HepG2 (cell line): Measurements from ENCODE around the gene PRM2. TPM values are rescaled to one million over a fixed set of nuclear protein-coding genes. Genes with fewer than 3 reads are reported as not detected.

ENCODE experiments used
- AGO1 ChIP-seq: fragments of 200-400 bp; formaldehyde crosslinking; IDR thresholded peaks from 2 replicates; pipeline ENCODE4 v1.6.1; 2017; ENCODE audit warnings: mild to moderate bottlenecking, low read depth, low read length, moderate library complexity; ENCODE audit not compliant: poor library complexity, severe bottlenecking
- ATF1 ChIP-seq: IDR thresholded peaks from 2 replicates; pipeline ENCODE4 v1.6.1; 2016; ENCODE audit warnings: mild to moderate bottlenecking, control low read depth
- ETS1 ChIP-seq: sonication (generic); formaldehyde crosslinking; IDR thresholded peaks from 2 replicates; pipeline ENCODE4 v1.4.0; 2020; ENCODE audit warnings: missing genetic modification reagents
- GLI4 ChIP-seq: sonication (generic); formaldehyde crosslinking; IDR thresholded peaks from 2 replicates; pipeline ENCODE4 v1.5.1; 2020; ENCODE audit warnings: missing genetic modification reagents, mild to moderate bottlenecking, moderate library complexity, borderline replicate concordance
- MIXL1 ChIP-seq: IDR thresholded peaks from 2 replicates; pipeline ENCODE4 v1.6.1; 2016
- NAIF1 ChIP-seq: sonication (generic); formaldehyde crosslinking; IDR thresholded peaks from 2 replicates; pipeline ENCODE4 v1.5.0; 2020; ENCODE audit warnings: mild to moderate bottlenecking, missing genetic modification reagents, borderline replicate concordance
- RFX1 ChIP-seq: fragments of 450-650 bp; IDR thresholded peaks from 2 replicates; pipeline ENCODE4 v1.6.1; 2017
- RNF219 ChIP-seq: sonication (generic); formaldehyde crosslinking; IDR thresholded peaks from 2 replicates; pipeline ENCODE4 v1.5.0; 2020; ENCODE audit warnings: mild to moderate bottlenecking, missing genetic modification reagents
- SKI ChIP-seq: fragments of 450-650 bp; IDR thresholded peaks from one replicate; pipeline ENCODE4 v1.6.1; 2018; ENCODE audit warnings: mild to moderate bottlenecking; ENCODE audit not compliant: partially characterized antibody
- SP2 ChIP-seq: sonication (generic); formaldehyde crosslinking; IDR thresholded peaks from 2 replicates; pipeline ENCODE4 v1.5.1; 2020; ENCODE audit warnings: mild to moderate bottlenecking, missing genetic modification reagents
- SRSF9 ChIP-seq: fragments of 200-400 bp; formaldehyde crosslinking; IDR thresholded peaks from 2 replicates; pipeline ENCODE4 v1.6.1; 2018; ENCODE audit warnings: borderline replicate concordance, mild to moderate bottlenecking, low read depth, low read length; ENCODE audit not compliant: insufficient read depth, poor library complexity, severe bottlenecking
- U2AF2 ChIP-seq: fragments of 200-400 bp; formaldehyde crosslinking; IDR thresholded peaks from 2 replicates; pipeline ENCODE4 v1.6.1; 2017; ENCODE audit warnings: low read depth, mild to moderate bottlenecking, low read length
- ZBTB14 ChIP-seq: sonication (generic); formaldehyde crosslinking; IDR thresholded peaks from 2 replicates; pipeline ENCODE4 v1.4.0; 2020; ENCODE audit warnings: missing genetic modification reagents
- ZBTB46 ChIP-seq: sonication (generic); formaldehyde crosslinking; IDR thresholded peaks from 2 replicates; pipeline ENCODE4 v1.4.0; 2020; ENCODE audit warnings: mild to moderate bottlenecking, missing genetic modification reagents, borderline replicate concordance
- ZNF17 ChIP-seq: sonication (generic); formaldehyde crosslinking; IDR thresholded peaks from 2 replicates; pipeline ENCODE4 v1.5.0; 2020; ENCODE audit warnings: mild to moderate bottlenecking, missing genetic modification reagents
- ZNF205 ChIP-seq: IDR thresholded peaks from 2 replicates; pipeline ENCODE4 v1.6.1; 2018; ENCODE audit warnings: missing biosample characterization, missing genetic modification reagents
- ZNF317 ChIP-seq: sonication (generic); formaldehyde crosslinking; IDR thresholded peaks from 2 replicates; pipeline ENCODE4 v1.5.0; 2020; ENCODE audit warnings: mild to moderate bottlenecking, missing genetic modification reagents
- ZNF558 ChIP-seq: sonication (generic); formaldehyde crosslinking; IDR thresholded peaks from 2 replicates; pipeline ENCODE4 v1.9.0; 2022; ENCODE audit warnings: mild to moderate bottlenecking, missing genetic modification reagents, borderline replicate concordance
- ZNF570 ChIP-seq: sonication (generic); formaldehyde crosslinking; IDR thresholded peaks from 2 replicates; pipeline ENCODE4 v1.4.0; 2020; ENCODE audit warnings: mild to moderate bottlenecking, missing genetic modification reagents, borderline replicate concordance
- ZNF780A ChIP-seq: sonication (generic); formaldehyde crosslinking; IDR thresholded peaks from 2 replicates; pipeline ENCODE4 v1.8.0; 2022; ENCODE audit warnings: mild to moderate bottlenecking, missing genetic modification reagents, moderate library complexity
- ZSCAN21 ChIP-seq: sonication (generic); formaldehyde crosslinking; IDR thresholded peaks from 2 replicates; pipeline ENCODE4 v1.8.0; 2022; ENCODE audit warnings: mild to moderate bottlenecking, missing genetic modification reagents, moderate library complexity, borderline replicate concordance
- polyA plus RNA-seq, 8 experiments: library from polyadenylated mRNA; depleted of rRNA in 3 of 8; stranded (reverse) in 7 of 8; unstranded in 1 of 8; fragments of >200 nt; fragmentation: Illumina TruSeq in 4 of 8; extraction: Trizol in 4 of 8; gene quantifications; 2 replicates each; pipeline versions ENCODE4 v1.2.1 to v1.2.3, GENCODE V29; 2011 to 2016; ENCODE audit warnings: low read depth in 4 of 8, missing spikeins in 1 of 8, mixed read lengths in 1 of 8; ENCODE audit not compliant: insufficient read depth in 1 of 8
- total RNA-seq, 5 experiments: library from RNA; depleted of rRNA; stranded (reverse); fragments of >200 nt; fragmentation: Illumina TruSeq; extraction: Trizol; gene quantifications; 2 replicates each; pipeline ENCODE4 v1.2.3, GENCODE V29; 2016; ENCODE audit warnings: low read depth in 1 of 5
- TF ChIP-seq, protein P1 (sequence below): sonication (generic); formaldehyde crosslinking; IDR thresholded peaks from 2 replicates; pipeline ENCODE4 v1.8.1; 2023; ENCODE audit warnings: mild to moderate bottlenecking, inconsistent platforms, moderate library complexity, missing genetic modification reagents, borderline replicate concordance

PRM2 gene
- total and polyA plus RNA-seq, 2 of the 13 experiments (the other 11 are each of a cell fraction or from before 2014, with no cell fraction given): 0.54 TPM; not detected in 1

GRCh38 chr16:11296706-11297491, 20.6 kb upstream of the PRM2 start (continued):
- TF ChIP-seq ZBTB46 (CRISPR knock-in tag) (peak; percentile 64; the same call in 1 of the 2 replicates), AGO1 (no peak), NAIF1 (CRISPR knock-in tag) (peak; percentile 61), MIXL1 (peak; percentile 70), SKI (no peak), U2AF2 (no peak), RFX1 (no peak), ZNF205 (CRISPR knock-in tag) (peak; percentile 83), ZNF317 (peak; percentile 79), ZNF570 (CRISPR knock-in tag) (no peak), SRSF9 (no peak), ZNF17 (CRISPR knock-in tag) (no peak; the same call in 1 of the 2 replicates), ZNF558 (CRISPR knock-in tag) (peak; percentile 96; the same call in 1 of the 2 replicates), ZSCAN21 (no peak), ZBTB14 (CRISPR knock-in tag) (no peak), GLI4 (CRISPR knock-in tag) (no peak), ATF1 (CRISPR knock-in tag) (peak; percentile 59; the same call in 1 of the 2 replicates), RNF219 (CRISPR knock-in tag) (no peak; the same call in 1 of the 2 replicates), ZNF780A (CRISPR knock-in tag) (no peak), SP2 (CRISPR knock-in tag) (no peak), ETS1 (CRISPR knock-in tag) (no peak)
- TF ChIP-seq, protein P1, sequence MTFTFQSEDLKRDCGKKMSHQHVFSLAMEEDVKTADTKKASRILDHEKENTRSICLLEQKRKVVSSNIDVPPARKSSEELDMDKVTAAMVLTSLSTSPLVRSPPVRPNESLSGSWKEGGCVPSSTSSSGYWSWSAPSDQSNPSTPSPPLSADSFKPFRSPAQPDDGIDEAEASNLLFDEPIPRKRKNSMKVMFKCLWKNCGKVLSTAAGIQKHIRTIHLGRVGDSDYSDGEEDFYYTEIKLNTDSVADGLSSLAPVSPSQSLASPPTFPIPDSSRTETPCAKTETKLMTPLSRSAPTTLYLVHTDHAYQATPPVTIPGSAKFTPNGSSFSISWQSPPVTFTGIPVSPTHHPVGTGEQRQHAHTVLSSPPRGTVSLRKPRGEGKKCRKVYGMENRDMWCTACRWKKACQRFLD (CRISPR knock-in tag): peak; percentile 57; the same call in 1 of the 2 replicates
